Ovary (tissue), 3 donors: ENCODE results near the gene GPR151.

ENCODE experiments used
- CTCF ChIP-seq, 3 donors: fragments of 450-650 bp in 2 of 3; fragments of 200-600 bp in 1 of 3; IDR thresholded peaks; one replicate each; pipeline versions ENCODE4 v1.5.1 to v1.8.0; 2016 to 2022; ENCODE audit warnings: antibody characterized with exemption in 3 of 3, mild to moderate bottlenecking in 1 of 3
- POLR2A ChIP-seq: fragments of 450-650 bp; IDR thresholded peaks from one replicate; pipeline ENCODE4 v1.6.1; 2017; ENCODE audit warnings: antibody characterized with exemption, mild to moderate bottlenecking, moderate library complexity
- donor health status: DM: no; HTN: no; CAD: no.

GRCh38 chr5:146510559-146511125 is 5.3 kb downstream of the GPR151 start:
- TF ChIP-seq CTCF (IDR thresholded peaks at IDR 0.05) (no peak), POLR2A (no peak)
